ENCODE results near the gene PNKD.

DNA sequence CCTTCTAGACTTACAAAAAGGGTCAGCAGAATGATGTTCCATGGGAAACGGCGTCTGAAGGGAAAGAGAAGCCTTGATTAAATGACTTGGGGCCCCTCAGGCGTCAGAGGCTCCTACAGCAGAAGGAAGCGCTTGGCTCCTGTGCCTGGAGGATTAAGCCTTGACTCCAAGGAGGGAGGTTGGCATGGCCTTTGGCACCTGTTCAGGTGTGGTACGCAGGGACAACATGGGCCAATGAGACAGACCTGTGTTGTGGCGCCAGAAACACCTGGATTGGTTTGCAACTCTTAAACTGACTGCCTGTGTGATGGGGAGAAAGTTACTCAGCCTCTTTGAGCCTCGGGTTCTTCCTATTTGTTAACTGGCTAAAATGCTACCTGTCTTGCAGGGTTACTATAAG, 7.6 kb downstream of the PNKD start:
- TF ChIP-seq CTCF (IDR thresholded peaks at IDR 0.05) = no peak
- TF ChIP-seq EZH2 (IDR thresholded peaks at IDR 0.05) = no peak
- TF ChIP-seq EZH2phosphoT487 (IDR thresholded peaks at IDR 0.05) = no peak

All from neural progenitor cell (in vitro differentiated cells).